KMS-11 (cell line): ENCODE results near the gene ADGRG2.

Experiments
- H2AFZ ChIP-seq: fragments of 200-600 bp; sonication (generic); 2 replicates; pipeline ENCODE4 v1.6.1; 2016; ENCODE audit warnings: antibody characterized with exemption, mixed run types, low read depth
- H3K27ac ChIP-seq: fragments of 200-600 bp; sonication (generic); 2 replicates; pipeline ENCODE4 v1.6.1; 2016; ENCODE audit warnings: mild to moderate bottlenecking, mixed run types
- H3K27me3 ChIP-seq: fragments of 200-600 bp; sonication (generic); 2 replicates; pipeline ENCODE4 v1.6.1; 2017; ENCODE audit warnings: mild to moderate bottlenecking, low read depth, mixed run types, moderate library complexity; ENCODE audit not compliant: insufficient read depth
- H3K36me3 ChIP-seq: fragments of 200-600 bp; sonication (generic); 2 replicates; pipeline ENCODE4 v1.6.1; 2017; ENCODE audit warnings: mild to moderate bottlenecking, mixed run types; ENCODE audit not compliant: insufficient read depth
- H3K4me1 ChIP-seq: fragments of 200-600 bp; sonication (generic); 2 replicates; pipeline ENCODE4 v1.6.1; 2016; ENCODE audit warnings: mild to moderate bottlenecking, low read depth, mixed run types; ENCODE audit not compliant: poor library complexity, severe bottlenecking
- H3K4me2 ChIP-seq: fragments of 200-600 bp; sonication (generic); 2 replicates; pipeline ENCODE4 v1.7.0; 2016; ENCODE audit warnings: mild to moderate bottlenecking, mixed run types
- H3K4me3 ChIP-seq: fragments of 200-600 bp; sonication (generic); IDR thresholded peaks from 2 replicates; pipeline ENCODE4 v1.6.1; 2017; ENCODE audit warnings: low read depth, low read length, mixed read lengths; ENCODE audit not compliant: insufficient read depth
- H3K79me2 ChIP-seq: fragments of 200-600 bp; sonication (generic); 2 replicates; pipeline ENCODE4 v1.6.1; 2016; ENCODE audit warnings: low read depth, mixed run types; ENCODE audit not compliant: insufficient read depth
- H3K9ac ChIP-seq: fragments of 200-600 bp; sonication (generic); 2 replicates; pipeline ENCODE4 v1.6.1; 2016; ENCODE audit warnings: mild to moderate bottlenecking, mixed run types
- H4K20me1 ChIP-seq: fragments of 200-600 bp; sonication (generic); 2 replicates; pipeline ENCODE4 v1.6.1; 2016; ENCODE audit warnings: mild to moderate bottlenecking, mixed run types; ENCODE audit not compliant: insufficient read depth
- TF ChIP-seq, protein P1 (sequence below): fragments of 200-600 bp; sonication (generic); conservative IDR thresholded peaks from 2 replicates; pipeline ENCODE4 v1.6.1; 2017; ENCODE audit warnings: low read depth, mild to moderate bottlenecking, antibody characterized with exemption, low read length, moderate library complexity, mixed read lengths

ADGRG2 gene, protein sequence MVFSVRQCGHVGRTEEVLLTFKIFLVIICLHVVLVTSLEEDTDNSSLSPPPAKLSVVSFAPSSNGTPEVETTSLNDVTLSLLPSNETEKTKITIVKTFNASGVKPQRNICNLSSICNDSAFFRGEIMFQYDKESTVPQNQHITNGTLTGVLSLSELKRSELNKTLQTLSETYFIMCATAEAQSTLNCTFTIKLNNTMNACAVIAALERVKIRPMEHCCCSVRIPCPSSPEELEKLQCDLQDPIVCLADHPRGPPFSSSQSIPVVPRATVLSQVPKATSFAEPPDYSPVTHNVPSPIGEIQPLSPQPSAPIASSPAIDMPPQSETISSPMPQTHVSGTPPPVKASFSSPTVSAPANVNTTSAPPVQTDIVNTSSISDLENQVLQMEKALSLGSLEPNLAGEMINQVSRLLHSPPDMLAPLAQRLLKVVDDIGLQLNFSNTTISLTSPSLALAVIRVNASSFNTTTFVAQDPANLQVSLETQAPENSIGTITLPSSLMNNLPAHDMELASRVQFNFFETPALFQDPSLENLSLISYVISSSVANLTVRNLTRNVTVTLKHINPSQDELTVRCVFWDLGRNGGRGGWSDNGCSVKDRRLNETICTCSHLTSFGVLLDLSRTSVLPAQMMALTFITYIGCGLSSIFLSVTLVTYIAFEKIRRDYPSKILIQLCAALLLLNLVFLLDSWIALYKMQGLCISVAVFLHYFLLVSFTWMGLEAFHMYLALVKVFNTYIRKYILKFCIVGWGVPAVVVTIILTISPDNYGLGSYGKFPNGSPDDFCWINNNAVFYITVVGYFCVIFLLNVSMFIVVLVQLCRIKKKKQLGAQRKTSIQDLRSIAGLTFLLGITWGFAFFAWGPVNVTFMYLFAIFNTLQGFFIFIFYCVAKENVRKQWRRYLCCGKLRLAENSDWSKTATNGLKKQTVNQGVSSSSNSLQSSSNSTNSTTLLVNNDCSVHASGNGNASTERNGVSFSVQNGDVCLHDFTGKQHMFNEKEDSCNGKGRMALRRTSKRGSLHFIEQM

DNA sequence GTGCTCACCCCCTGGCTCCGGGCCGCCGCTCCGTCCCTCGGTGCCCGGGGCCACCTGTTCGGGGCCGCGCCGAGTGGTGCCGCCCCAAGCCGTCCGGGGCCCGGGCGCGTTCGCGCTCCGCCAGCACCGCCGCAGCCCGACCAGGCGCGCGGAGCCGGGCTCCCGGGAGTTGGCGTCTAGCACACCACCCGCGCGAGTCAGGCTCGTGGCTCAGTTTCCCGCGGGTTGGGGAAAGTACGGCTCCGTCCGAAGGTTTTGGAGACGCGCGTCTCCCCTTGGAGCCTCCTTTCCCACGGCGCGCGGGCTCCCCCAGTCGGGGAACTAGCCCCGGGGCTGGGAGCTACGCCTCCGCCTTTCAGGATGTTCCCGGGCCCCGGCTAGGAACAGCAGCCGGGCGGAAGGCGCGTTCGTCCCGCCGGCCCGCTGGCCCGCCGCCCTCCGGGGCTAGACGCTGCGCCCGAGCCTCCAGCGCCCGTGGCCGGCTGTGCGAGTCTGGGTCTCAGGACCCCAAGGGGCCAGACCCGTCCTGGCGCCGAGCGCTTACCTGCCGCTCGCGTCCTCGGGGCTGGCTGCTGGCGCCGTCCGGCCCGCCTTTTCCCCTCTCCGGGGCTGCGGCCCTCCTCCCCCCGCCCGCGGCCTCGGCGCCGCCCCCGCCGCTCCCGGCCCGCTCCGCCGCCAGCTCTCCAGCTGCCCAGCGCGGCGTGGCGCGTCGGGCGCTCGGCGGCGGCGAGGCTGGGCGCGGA lies at the start of gene ADGRG2:
ADGRG2 (minus strand) TSS at position 571 of the 743 bp plus-strand sequence. CDS start 53,634 bp downstream, outside the sequence.
- H3K4me1 ChIP-seq: no peaks in the 10 kb centered on the region
- TF ChIP-seq, protein P1, sequence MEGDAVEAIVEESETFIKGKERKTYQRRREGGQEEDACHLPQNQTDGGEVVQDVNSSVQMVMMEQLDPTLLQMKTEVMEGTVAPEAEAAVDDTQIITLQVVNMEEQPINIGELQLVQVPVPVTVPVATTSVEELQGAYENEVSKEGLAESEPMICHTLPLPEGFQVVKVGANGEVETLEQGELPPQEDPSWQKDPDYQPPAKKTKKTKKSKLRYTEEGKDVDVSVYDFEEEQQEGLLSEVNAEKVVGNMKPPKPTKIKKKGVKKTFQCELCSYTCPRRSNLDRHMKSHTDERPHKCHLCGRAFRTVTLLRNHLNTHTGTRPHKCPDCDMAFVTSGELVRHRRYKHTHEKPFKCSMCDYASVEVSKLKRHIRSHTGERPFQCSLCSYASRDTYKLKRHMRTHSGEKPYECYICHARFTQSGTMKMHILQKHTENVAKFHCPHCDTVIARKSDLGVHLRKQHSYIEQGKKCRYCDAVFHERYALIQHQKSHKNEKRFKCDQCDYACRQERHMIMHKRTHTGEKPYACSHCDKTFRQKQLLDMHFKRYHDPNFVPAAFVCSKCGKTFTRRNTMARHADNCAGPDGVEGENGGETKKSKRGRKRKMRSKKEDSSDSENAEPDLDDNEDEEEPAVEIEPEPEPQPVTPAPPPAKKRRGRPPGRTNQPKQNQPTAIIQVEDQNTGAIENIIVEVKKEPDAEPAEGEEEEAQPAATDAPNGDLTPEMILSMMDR: no peak
- no peak within 1 kb of the TSS for H2AFZ ChIP-seq
- H4K20me1 ChIP-seq: no peaks in the 10 kb centered on the region
- no peaks in the 10 kb centered on the region for H3K79me2 ChIP-seq
- H3K27ac ChIP-seq: no peak within 1 kb of the TSS
- no peak within 1 kb of the TSS for H3K4me2 ChIP-seq
- no peak within 1 kb of the TSS for H3K4me3 ChIP-seq
- no peaks in the 10 kb centered on the region for H3K27me3 ChIP-seq
- H3K9ac ChIP-seq: no peak within 1 kb of the TSS
- no peaks in the 10 kb centered on the region for H3K36me3 ChIP-seq

DNA sequence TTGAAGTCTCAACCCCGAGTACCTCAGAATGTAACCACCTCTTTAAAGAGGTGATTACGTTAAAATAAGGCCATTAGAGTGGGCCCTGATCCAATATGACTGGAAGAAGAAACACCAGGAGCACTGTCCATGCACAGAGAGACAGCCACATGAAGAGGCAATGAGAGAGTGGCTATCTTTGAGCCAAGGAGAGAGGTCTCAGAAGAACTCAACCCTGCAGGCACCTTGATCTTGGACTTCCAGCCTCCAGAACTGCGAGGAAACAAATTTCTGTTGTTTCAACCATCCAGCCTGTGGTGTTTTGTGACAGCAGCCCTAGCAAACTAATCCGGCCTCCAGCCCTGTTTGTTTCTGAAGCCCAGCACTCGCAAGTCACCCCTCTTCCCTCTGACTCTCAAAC lies 46.3 kb upstream of the ADGRG2 start:
- H3K9ac ChIP-seq: no peak overlapping the region
- H3K27me3 ChIP-seq: no peaks in the 10 kb centered on the region
- TF ChIP-seq, protein P1: no peak
- H3K79me2 ChIP-seq: no peaks in the 10 kb centered on the region
- H3K27ac ChIP-seq: no peak overlapping the region
- no peaks in the 10 kb centered on the region for H3K36me3 ChIP-seq
- H4K20me1 ChIP-seq: no peaks in the 10 kb centered on the region
- no peaks in the 10 kb centered on the region for H3K4me1 ChIP-seq
- H3K4me3 ChIP-seq: no peak overlapping the region
- no peak overlapping the region for H2AFZ ChIP-seq
- no peak overlapping the region for H3K4me2 ChIP-seq

DNA sequence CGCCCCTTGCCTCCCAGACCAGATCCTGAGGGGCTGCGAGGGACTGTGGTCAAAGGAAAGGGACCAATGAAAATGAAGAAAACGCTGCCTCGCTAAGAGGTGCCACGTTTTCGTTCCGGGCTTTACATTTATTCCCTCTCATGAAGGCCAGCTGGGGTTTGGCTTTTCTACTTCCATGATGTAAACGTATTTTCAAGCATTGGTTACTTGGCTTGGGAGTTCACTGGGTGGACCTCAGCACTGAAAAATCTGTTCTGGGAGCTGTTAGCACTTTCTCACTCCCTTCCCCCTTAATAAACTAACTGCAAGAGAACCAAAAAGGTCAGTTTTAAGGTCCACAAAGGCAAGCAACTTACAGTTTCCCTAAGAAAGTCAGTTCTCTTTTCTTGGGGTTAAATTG lies 40.6 kb upstream of the ADGRG2 start:
- no peaks in the 10 kb centered on the region for H3K36me3 ChIP-seq
- no peak overlapping the region for H3K4me2 ChIP-seq
- H3K27me3 ChIP-seq: no peaks in the 10 kb centered on the region
- H3K4me1 ChIP-seq: no peaks in the 10 kb centered on the region
- no peaks in the 10 kb centered on the region for H3K79me2 ChIP-seq
- H4K20me1 ChIP-seq: no peaks in the 10 kb centered on the region
- H3K4me3 ChIP-seq: no peak overlapping the region
- H2AFZ ChIP-seq: no peak overlapping the region
- H3K9ac ChIP-seq: no peak overlapping the region
- TF ChIP-seq, protein P1: no peak
- no peak overlapping the region for H3K27ac ChIP-seq

DNA sequence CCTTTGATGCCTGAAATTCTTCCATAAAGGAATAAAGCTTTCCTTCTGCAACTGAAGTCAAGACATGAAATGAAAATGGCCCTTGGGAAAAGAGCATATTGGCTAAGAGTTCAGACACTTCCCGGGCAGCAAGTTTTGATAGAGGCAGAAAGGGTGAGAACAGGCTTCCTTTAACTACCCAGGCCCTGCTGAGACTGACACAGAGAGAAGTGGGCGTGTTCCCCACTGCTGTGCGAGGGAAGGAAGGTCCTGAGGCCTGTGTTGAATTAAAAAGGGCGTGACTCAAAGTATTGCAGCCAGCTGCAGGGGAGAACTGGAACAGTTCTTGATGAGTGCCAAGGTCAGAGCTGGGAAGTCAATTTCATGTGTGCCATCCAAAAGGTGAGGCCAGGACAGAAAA lies 33.9 kb upstream of the ADGRG2 start:
- TF ChIP-seq, protein P1: no peak
- no peak overlapping the region for H3K4me2 ChIP-seq
- no peaks in the 10 kb centered on the region for H3K4me1 ChIP-seq
- H3K4me3 ChIP-seq: no peak overlapping the region
- no peaks in the 10 kb centered on the region for H3K27me3 ChIP-seq
- no peaks in the 10 kb centered on the region for H4K20me1 ChIP-seq
- H3K9ac ChIP-seq: no peak overlapping the region
- no peak overlapping the region for H3K27ac ChIP-seq
- no peak overlapping the region for H2AFZ ChIP-seq
- H3K79me2 ChIP-seq: no peaks in the 10 kb centered on the region
- H3K36me3 ChIP-seq: no peaks in the 10 kb centered on the region
